GM13977 (cell line): ENCODE results near the gene SLC1A2.

Experiments used
- DNase-seq: peaks from one replicate; pipeline ENCODE4 v3.0.0; 2012; ENCODE audit warnings: low spot score
- in situ Hi-C: fragments of 300-500 bp; cut with MboI; formaldehyde crosslinking; loops from one replicate; pipeline ENCODE4 v1.12.0; 2022; ENCODE audit warnings: low sequenced_read_pairs, low pct_unique_long_range_greater_than_20kb, mixed read lengths, inconsistent platforms; ENCODE audit not compliant: unreplicated experiment
- TF ChIP-seq, protein P1 (sequence below): IDR thresholded peaks from 2 replicates; pipeline ENCODE4 v1.5.1; 2012; ENCODE audit warnings: mild to moderate bottlenecking, control low read depth; ENCODE audit not compliant: insufficient read depth; ENCODE audit errors: extremely low read depth, missing control alignments

The SLC1A2 gene

DNA sequence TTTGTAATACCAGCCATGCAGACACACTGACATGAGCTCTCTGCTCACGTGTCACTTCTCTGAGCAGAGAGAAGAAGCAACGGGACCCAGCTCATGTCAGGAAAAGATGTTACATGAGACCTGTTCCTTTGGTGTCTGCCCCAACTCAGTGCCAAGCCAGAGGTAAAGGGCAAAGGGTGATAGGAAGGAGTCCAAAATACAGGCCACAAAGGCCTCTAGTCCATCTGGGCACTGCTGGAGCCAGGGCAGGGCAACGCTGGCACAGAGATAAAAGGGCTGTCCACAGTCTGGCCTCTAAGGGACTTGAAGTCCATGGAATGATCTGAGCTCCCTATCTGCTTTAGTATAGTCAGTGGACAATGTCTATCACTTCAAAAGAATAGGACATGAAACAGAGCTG is 79.3 kb downstream of the SLC1A2 start:
- in situ Hi-C loops, result no loop called here
- TF ChIP-seq, protein P1, sequence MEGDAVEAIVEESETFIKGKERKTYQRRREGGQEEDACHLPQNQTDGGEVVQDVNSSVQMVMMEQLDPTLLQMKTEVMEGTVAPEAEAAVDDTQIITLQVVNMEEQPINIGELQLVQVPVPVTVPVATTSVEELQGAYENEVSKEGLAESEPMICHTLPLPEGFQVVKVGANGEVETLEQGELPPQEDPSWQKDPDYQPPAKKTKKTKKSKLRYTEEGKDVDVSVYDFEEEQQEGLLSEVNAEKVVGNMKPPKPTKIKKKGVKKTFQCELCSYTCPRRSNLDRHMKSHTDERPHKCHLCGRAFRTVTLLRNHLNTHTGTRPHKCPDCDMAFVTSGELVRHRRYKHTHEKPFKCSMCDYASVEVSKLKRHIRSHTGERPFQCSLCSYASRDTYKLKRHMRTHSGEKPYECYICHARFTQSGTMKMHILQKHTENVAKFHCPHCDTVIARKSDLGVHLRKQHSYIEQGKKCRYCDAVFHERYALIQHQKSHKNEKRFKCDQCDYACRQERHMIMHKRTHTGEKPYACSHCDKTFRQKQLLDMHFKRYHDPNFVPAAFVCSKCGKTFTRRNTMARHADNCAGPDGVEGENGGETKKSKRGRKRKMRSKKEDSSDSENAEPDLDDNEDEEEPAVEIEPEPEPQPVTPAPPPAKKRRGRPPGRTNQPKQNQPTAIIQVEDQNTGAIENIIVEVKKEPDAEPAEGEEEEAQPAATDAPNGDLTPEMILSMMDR, result no peak
- DNase-seq, result no peak

DNA sequence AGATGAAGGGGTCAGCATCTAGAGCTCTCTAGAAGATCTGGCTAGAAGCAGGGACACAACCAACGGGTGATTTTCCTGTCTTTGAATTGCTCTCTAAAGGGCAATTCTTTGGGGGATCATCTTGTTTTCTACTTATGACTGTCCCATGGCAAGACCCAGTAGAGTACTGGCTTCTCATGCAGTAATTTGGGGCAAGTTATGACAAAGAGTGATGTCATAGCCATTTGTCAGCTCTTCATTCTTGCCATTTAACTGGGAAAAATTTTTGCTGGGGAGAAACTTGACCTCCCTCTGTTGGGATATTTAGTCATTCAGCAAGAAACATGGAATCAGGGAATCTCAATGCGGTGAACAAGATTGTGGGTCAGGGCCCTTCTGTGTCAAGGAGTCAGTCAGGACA is 80.4 kb downstream of the SLC1A2 start:
- in situ Hi-C loops, result no loop called here
- DNase-seq, result no peak
- TF ChIP-seq, protein P1, result no peak

DNA sequence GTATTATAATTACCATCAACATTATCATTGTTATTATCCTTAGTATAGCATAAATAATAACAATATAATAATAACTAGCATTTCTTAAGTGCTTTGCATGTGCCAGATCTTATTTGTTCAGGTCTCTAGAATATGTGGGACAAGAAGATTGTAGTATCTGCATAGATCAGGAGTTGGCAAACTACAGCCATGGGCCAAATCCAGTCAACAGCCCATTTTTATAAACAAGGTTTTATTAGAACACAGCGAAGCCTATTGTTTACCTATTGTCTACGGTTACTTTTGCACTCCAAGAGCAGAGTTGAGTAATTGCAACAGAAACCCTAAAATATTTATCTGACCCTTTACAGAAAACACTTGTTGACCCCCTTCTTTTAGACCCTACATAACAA is 81.4 kb downstream of the SLC1A2 start:
- in situ Hi-C loops, result no loop called here
- TF ChIP-seq, protein P1, result no peak
- no peak for DNase-seq

DNA sequence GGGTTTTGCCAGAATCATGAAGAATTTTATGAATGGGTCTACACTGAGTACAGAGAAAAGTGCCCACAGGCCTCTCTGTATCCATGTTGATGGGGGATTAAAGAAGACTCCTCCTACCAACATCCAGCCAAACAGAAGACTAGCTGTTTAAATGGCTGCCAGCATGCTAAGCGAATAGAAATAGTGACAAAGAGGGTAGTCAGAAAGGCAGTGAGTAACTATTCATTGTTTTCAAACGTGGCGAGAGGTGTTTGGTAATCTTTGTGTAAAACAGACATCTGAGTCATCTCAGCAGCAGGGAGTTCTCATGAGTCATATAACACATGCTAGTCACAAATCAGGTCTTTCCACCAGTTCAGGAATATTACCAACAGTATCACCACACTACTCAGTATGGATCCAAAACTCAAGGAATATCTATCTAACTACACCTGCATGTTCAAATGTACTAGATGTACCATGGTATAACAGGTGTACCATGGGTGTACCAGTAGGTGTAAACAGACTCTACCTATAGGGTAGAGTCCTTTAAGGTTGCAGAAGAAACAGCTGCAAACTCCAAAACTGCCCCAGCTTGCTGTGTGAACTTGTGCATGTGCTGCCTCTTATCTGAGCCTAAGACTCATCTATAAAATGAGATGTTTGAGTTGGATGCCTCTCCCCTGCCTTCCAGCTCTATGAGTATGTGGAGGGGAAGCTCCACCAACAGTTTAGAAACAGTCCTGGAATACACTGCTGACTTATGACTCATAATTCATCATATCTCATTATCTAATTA is 82.0 kb downstream of the SLC1A2 start:
- no peak for DNase-seq
- in situ Hi-C loops, result no loop called here
- TF ChIP-seq, protein P1, result no peak

DNA sequence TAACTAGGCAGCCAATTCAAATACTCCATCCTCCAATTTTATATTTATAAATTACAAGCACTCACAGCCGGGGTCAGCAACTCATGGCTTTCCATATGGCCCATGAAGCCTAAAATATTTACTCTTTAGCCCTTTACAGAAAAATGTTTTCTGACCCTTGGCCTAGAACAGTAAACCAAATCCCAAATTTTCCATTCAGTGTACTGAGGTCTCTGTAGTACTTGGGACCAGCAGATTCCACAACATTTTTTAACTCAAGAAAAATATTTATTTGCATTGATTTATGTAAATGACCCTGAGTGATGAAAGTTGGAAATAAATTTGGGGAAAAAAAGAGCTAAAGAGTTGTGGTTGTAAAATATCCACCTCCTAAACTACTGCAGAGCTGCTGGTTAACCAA is 82.6 kb downstream of the SLC1A2 start:
- in situ Hi-C loops, result no loop called here

DNA sequence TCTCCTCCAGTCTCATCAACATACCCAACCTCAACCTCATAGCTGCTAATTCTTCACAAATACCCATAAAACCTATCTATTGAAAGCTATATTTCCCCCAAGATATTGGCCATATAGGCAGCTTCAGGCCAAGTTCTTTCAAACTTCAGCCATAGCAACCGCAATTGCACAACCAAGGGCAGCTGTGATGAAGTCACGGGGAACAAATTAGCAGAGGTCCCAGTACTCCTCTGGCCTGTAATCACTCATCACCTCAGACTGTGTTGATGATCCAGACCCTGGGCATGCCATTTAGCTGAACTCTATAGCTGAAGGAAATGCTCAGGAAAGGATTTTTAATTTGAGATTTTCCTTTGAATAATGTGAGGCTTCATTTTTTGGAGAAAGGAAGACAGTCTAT is 84.1 kb downstream of the SLC1A2 start:
- in situ Hi-C loops, result no loop called here
- DNase-seq, result no peak
- TF ChIP-seq, protein P1, result no peak

More for the DNA sequence above, 82.6 kb downstream of the SLC1A2 start:
- TF ChIP-seq, protein P1, result no peak
- DNase-seq, result no peak
